ENCODE data around the gene ETFA.

The ETFA gene

GRCh38 chr15:76191539-76192244, 119.6 kb downstream of the ETFA start:
- no peak for DNase-seq

- peak; percentile 32 for DNase-seq
Observed at GRCh38 chr15:76190751-76191538, 120.3 kb downstream of the ETFA start.

GRCh38 chr15:76190070-76190564, 121.2 kb downstream of the ETFA start:
- no peak for DNase-seq

GRCh38 chr15:76189106-76189505, 122.2 kb downstream of the ETFA start:
- DNase-seq: no peak

GRCh38 chr15:76187163-76187562, 124.1 kb downstream of the ETFA start:
- no peak for DNase-seq

GRCh38 chr15:76185716-76186115, 125.6 kb downstream of the ETFA start:
- DNase-seq: peak; percentile 3

GRCh38 chr15:76184650-76185035, 126.6 kb downstream of the ETFA start:
- DNase-seq: no peak

- no peak for DNase-seq
Observed at GRCh38 chr15:76183930-76184649, 127.2 kb downstream of the ETFA start.

- no peak for DNase-seq
Observed at GRCh38 chr15:76181705-76182107, 129.6 kb downstream of the ETFA start.

GRCh38 chr15:76180321-76180720, 130.9 kb downstream of the ETFA start:
- DNase-seq: no peak

GRCh38 chr15:76179023-76179422, 132.2 kb downstream of the ETFA start:
- DNase-seq: no peak

GRCh38 chr15:76178296-76179000, 132.8 kb downstream of the ETFA start:
- DNase-seq: no peak

GRCh38 chr15:76177491-76178040, 133.7 kb downstream of the ETFA start:
- no peak for DNase-seq

GRCh38 chr15:76176487-76177085, 134.7 kb downstream of the ETFA start:
- no peak for DNase-seq

GRCh38 chr15:76176059-76176458, 135.2 kb downstream of the ETFA start:
- no peak for DNase-seq

- no peak for DNase-seq
Observed at GRCh38 chr15:76175442-76175841, 135.8 kb downstream of the ETFA start.

GRCh38 chr15:76174654-76175053, 136.6 kb downstream of the ETFA start:
- DNase-seq: no peak

- DNase-seq: no peak
Observed at GRCh38 chr15:76173317-76173834, 137.9 kb downstream of the ETFA start.

GRCh38 chr15:76172782-76173181, 138.5 kb downstream of the ETFA start:
- DNase-seq: no peak

- DNase-seq: no peak
Observed at GRCh38 chr15:76169911-76170800, 141.1 kb downstream of the ETFA start.

- DNase-seq: no peak
Observed at GRCh38 chr15:76169018-76169417, 142.3 kb downstream of the ETFA start.

All from NCI-H510A treated with DMSO at 0.1 percent for 48 hours (cell line).